Peyer's patch (tissue), 4 donors: ENCODE results near the gene MYH7.
"Not testable (repeated sequence)": the region's sequence is repeated elsewhere in the genome, so short reads cannot be mapped to it uniquely, and the experiment has no call there.

Experiments used
- CTCF ChIP-seq, 6 experiments: fragments of 450-650 bp in 4 of 6; fragments of 200-600 bp in 2 of 6; sonication (generic) in 1 of 6; IDR thresholded peaks; one replicate each; pipeline ENCODE4 v1.5.1; 2017 to 2019; ENCODE audit warnings: antibody characterized with exemption in 6 of 6, mild to moderate bottlenecking in 3 of 6, moderate library complexity in 1 of 6
- POLR2A ChIP-seq, 2 donors: fragments of 450-650 bp; IDR thresholded peaks; one replicate each; pipeline ENCODE4 v1.5.1; 2017; ENCODE audit warnings: antibody characterized with exemption in 2 of 2, mild to moderate bottlenecking in 2 of 2, moderate library complexity in 2 of 2

DNA sequence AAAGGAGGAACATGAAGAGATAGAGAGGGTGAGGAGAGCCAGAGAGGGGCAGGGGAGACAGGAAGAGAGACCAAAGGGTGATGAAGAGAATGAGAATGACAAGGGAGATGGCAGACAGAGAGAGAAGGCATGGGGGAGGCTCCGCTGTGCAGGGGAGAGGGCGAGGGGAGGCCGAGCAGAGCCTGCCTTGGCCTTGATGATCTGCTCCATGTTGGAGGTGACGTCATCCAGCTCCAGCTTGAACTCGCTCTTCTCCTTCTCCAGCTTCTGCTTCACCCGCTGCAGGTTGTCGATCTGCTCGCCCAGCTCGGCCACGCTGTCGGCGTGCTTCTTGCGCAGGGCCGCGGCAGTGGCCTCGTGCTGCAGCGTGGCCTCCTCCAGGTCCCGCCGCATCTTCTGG is 45.6 kb downstream of the MYH7 start:
- not testable (repeated sequence) for TF ChIP-seq CTCF, POLR2A (IDR thresholded peaks at IDR 0.05)
